Caki2 (cell line): Measurements from ENCODE around the gene GUCY2D. TPM values are rescaled to one million over a fixed set of nuclear protein-coding genes. Genes with fewer than 3 reads are reported as not detected.

Experiments
- total RNA-seq: library from RNA; depleted of rRNA; stranded (reverse); fragments of >200 nt; shearing (Covaris generic); gene quantifications from 2 replicates; pipeline ENCODE4 v1.2.3, GENCODE V29; 2014; ENCODE audit warnings: low replicate concordance; rRNA removed

The GUCY2D gene
- total RNA-seq, 1 experiment from 2014 or later: not detected

Other genes starting within 250 kb of the GUCY2D start
- 0.27 TPM in 1 of 2 replicates, not detected in the other for gene KDM6B, start 168.4 kb upstream of the GUCY2D start, total RNA-seq
- gene TMEM88, start 147.5 kb upstream of the GUCY2D start, total RNA-seq: not detected in 2 replicates
- 52.9 and 61.3 TPM in 2 replicates for gene NAA38, start 145.1 kb upstream of the GUCY2D start, total RNA-seq
- gene CYB5D1, start 144.6 kb upstream of the GUCY2D start, total RNA-seq: 4.6 and 4.7 TPM in 2 replicates
- gene CHD3, start 113.8 kb upstream of the GUCY2D start, total RNA-seq: 21.3 and 23.8 TPM in 2 replicates
- gene RNF227, start 86.3 kb upstream of the GUCY2D start, total RNA-seq: 2.0 and 2.6 TPM in 2 replicates
- 0.29 TPM in 1 of 2 replicates, not detected in the other for gene KCNAB3, start 72.8 kb upstream of the GUCY2D start, total RNA-seq
- gene TRAPPC1, start 70.7 kb upstream of the GUCY2D start, total RNA-seq: 0.71 and 6.5 TPM in 2 replicates
- gene CNTROB, start 70.4 kb upstream of the GUCY2D start, total RNA-seq: 16.6 and 27.1 TPM in 2 replicates
- not detected in 2 replicates for gene ALOX15B, start 36.4 kb downstream of the GUCY2D start, total RNA-seq
- gene ALOX12B, start 85.1 kb downstream of the GUCY2D start, total RNA-seq: 0.74 TPM in 1 of 2 replicates, not detected in the other
- gene ALOXE3, start 115.9 kb downstream of the GUCY2D start, total RNA-seq: not detected in 2 replicates
- 5.3 TPM in 1 of 2 replicates, not detected in the other for gene HES7, start 121.5 kb downstream of the GUCY2D start, total RNA-seq
- 3.2 and 5.6 TPM in 2 replicates for gene PER1, start 149.8 kb downstream of the GUCY2D start, total RNA-seq
- 0.09 TPM in 1 of 2 replicates, not detected in the other for gene VAMP2, start 160.3 kb downstream of the GUCY2D start, total RNA-seq
- 47.8 and 62.4 TPM in 2 replicates for gene TMEM107, start 173.8 kb downstream of the GUCY2D start, total RNA-seq
- gene BORCS6, start 187.6 kb downstream of the GUCY2D start, total RNA-seq: 7.0 and 8.7 TPM in 2 replicates
- 67.6 and 78.3 TPM in 2 replicates for gene AURKB, start 208.0 kb downstream of the GUCY2D start, total RNA-seq
- 0.38 and 1.2 TPM in 2 replicates for gene CTC1, start 245.4 kb downstream of the GUCY2D start, total RNA-seq
- gene PFAS, start 246.7 kb downstream of the GUCY2D start, total RNA-seq: 30.2 and 38.5 TPM in 2 replicates